GM21381 (cell line): Measurements from ENCODE around the gene AIFM3.
"Not testable (repeated sequence)": the region's sequence is repeated elsewhere in the genome, so short reads cannot be mapped to it uniquely, and the experiment has no call there.

Experiments used
- ATAC-seq: cut with Tn5 transposase; IDR thresholded peaks from one replicate; pipeline ENCODE4 v1.9.1; 2021; ENCODE audit warnings: mild to moderate bottlenecking, moderate library complexity; ENCODE audit not compliant: unreplicated experiment

Gene AIFM3

DNA sequence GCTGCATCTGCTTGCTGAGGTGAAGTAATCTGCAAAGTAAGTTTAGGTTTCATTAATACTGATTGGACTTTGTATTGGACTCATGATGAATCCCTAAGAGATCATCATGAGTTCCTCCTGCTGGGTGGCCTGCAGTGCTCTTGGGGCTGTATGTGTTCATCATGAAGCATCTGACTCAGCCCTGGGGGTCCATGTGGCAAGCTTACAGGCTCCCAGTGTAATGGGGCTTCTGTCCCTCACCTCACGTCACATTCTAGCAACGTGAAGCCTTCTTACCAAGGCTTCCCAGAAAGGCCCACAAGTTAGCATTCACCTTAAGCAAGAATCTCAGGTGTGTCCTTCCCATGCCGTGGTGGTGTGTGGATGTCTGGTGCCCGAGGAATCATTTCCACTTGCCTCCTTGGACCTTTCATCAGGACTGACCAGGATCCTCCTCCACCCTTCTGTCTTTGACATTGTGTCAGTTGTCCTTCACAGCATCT, 26.1 kb upstream of the AIFM3 start:
- no peak for ATAC-seq

- not testable (repeated sequence) for ATAC-seq
Observed at GRCh38 chr22:20942203-20942902, 24.7 kb upstream of the AIFM3 start.

- ATAC-seq, result no peak
Observed at GRCh38 chr22:20943104-20943933, 23.7 kb upstream of the AIFM3 start.

GRCh38 chr22:20944042-20944441, 23.0 kb upstream of the AIFM3 start:
- ATAC-seq, result no peak

- no peak for ATAC-seq
Observed at GRCh38 chr22:20945578-20945934, 21.5 kb upstream of the AIFM3 start.

- ATAC-seq, result no peak
Observed at GRCh38 chr22:20946080-20946986, 20.7 kb upstream of the AIFM3 start.

DNA sequence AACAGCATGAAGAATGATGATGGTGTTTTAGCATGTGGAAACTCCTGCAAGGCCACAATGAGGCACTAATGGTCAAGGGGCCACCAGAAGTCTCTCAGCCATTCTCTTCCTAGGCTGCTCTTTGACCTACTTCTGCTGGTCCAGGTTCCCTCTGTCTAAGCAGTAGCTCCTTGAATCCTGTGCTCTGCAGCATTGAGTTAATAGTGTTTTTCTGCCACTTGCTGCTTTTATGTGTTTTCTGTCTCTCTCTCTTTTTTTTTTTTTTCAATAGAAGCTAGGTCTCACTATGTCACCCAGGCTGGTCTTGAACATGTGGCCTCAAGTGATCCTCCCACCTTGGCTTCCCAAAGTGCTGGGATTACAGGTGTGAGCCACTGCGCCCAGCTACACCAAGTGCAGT, 20.1 kb upstream of the AIFM3 start:
- ATAC-seq, result no peak

GRCh38 chr22:20948450-20948849, 18.6 kb upstream of the AIFM3 start:
- no peak for ATAC-seq

DNA sequence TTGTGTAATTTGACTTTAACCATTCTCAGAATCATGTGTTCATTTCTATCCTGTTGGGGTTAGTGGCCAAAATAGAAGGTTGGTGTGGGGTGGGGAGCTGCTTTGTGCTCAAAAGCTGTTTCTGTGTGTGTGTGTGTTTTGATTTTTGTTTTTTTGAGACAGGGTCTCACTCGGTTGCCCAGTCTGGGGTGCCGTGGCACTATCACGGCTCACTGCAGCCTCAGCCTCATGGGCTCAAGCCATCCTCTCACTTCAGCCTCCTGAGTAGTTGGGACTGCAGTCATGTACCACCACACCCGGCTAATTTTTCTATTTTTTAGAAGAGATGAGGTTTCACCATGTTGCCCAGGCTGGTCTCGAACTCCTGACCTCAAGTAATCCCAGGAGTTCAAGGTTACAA, 18.1 kb upstream of the AIFM3 start:
- ATAC-seq, result no peak

DNA sequence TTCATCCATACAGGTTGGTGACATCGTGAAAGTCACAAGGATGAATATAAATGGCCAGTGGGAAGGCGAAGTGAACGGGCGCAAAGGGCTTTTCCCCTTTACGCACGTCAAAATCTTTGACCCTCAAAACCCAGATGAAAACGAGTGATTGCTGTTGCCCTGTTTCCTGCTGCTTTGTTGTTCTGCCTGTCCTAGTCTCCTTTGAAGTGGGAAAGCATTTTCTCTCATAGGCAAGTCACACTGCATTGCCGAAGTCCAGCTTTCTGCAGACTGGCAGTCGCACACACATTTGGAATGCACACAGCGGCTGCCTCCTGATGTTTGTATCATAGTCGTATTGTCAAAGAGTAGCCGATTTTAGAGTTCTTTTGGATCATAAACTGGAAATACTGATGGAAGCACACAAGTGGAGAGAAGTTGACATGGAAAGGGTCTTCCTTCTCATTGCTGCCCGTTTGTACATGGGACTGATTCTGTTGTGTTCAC, 17.3 kb upstream of the AIFM3 start:
- no peak for ATAC-seq

GRCh38 chr22:20951151-20951931, 15.7 kb upstream of the AIFM3 start:
- no peak for ATAC-seq

DNA sequence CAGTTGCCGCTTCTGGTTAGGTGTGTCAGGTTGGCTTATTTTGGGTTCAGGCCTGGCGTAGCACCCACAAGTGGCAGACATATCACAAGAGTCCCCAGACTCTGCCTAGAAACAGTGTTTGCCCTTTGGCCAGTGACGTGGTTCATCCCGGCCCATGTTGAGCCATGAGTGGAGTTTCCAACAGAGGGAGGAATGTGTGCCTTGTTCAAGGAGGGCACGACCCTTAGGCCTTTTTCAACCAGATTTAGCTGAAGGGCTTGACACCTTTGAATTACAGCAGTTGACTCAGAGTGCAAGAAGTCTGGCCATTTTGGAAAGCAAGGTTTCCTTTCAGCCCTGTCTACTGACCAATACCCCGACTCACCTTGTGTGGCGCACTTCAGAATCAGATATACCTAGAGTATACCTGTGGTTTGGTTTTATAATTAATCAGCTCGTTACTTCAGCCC, 15.1 kb upstream of the AIFM3 start:
- no peak for ATAC-seq

- no peak for ATAC-seq
Observed at GRCh38 chr22:20952544-20953341, 14.3 kb upstream of the AIFM3 start.

GRCh38 chr22:20953342-20953608, 13.8 kb upstream of the AIFM3 start:
- no peak for ATAC-seq

DNA sequence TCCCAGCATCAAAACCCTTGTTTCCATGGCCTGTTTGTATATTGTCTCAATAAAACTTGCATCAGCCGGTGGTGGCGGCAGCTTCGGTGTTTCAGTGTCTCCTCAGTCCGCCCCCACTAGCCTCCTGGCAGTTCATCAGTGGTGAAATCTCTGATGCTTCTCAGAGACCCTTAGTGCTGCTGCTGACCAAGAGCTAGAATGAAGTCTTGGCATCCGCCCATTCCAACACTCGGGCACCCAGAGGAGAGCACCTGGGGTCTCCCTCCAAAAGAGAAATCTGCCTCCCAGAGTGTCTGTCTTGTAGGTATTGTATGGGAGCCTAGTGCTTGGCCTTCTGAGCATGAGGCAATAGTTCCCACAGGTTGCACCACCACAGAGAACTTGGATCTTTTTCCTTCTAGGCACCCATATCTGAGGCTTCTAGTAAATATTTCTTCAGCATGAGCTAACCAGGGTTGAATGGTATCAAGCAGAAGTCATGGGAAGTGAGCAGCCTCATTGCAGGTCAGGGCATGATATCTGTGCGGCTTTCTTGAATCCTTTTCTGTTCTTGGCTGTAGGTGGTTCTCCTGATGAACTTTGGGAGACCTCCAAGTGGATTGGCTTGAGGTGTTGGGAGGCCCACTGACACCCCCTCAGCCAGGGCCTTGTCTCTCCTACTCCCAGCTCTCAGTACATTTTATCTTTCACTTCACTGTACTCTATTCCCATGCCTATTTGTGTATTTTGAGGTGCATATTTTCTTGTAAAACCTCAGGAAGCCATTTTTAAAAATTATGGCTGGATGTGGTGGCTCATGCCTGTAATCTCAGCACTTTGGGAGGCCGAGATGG, 13.2 kb upstream of the AIFM3 start:
- ATAC-seq, result no peak

- ATAC-seq, result no peak
Observed at GRCh38 chr22:20955548-20955947, 11.5 kb upstream of the AIFM3 start.

DNA sequence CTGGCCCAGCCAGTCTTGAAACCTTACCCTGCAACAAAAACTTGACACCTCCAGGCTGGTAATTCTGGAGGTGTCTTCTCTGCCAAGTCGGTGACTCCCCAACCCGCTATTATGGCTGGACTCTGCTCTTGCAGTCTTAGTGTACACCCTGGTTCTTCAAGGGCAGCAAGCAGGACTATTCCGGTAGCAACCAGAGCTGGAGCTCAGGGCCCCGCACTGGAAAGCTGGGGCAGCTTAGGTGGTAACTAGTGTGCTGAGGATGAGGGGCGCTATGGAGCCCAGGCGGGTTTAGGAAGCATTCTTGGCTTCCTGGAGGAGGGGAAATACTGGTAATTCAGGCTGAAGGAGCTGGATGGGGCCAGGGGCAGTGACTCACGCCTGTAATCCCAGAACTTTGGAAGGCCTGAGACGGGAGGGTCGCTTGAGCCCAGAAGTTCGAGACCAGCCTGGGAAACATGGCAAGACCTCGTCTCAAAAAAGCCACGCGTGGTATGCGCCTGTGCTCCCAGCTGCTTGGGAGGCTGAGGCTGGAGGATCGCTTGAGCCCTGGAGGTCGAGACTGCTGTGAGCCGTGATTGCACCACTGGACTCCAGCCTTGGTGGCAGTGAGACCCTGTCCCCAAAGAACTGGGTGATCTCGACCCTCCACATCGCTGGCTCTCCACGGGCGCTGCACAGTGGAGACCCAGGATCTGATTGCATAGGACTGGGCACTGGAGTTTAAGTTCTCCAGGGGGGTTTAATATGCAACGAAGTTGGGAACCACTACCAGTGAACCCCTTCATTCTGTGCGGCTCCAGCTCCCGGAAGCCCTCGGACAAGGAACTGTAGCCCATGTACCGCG, 10.6 kb upstream of the AIFM3 start:
- ATAC-seq, result no peak

GRCh38 chr22:20957102-20957682, 9.9 kb upstream of the AIFM3 start:
- ATAC-seq, result no peak
